Body of pancreas (tissue), 4 donors: ENCODE results near the gene PTPRD.

Experiments used
- CTCF ChIP-seq, 7 experiments: fragments of 450-650 bp in 4 of 7; fragments of 200-600 bp in 3 of 7; sonication (generic) in 3 of 7; IDR thresholded peaks; one replicate each; pipeline ENCODE4 v1.5.1; 2016 to 2019; ENCODE audit warnings: antibody characterized with exemption in 7 of 7
- POLR2A ChIP-seq, 3 donors: fragments of 450-650 bp; IDR thresholded peaks; one replicate each; pipeline ENCODE4 v1.6.1; 2016; ENCODE audit warnings: antibody characterized with exemption in 3 of 3, mild to moderate bottlenecking in 2 of 3

GRCh38 chr9:8806150-8806549 is 1806.7 kb downstream of the PTPRD start:
- no peak for TF ChIP-seq CTCF (IDR thresholded peaks at IDR 0.05)
- TF ChIP-seq POLR2A (IDR thresholded peaks at IDR 0.05): no peak
